Measurements from ENCODE around the gene OR5C1.

The OR5C1 gene

DNA sequence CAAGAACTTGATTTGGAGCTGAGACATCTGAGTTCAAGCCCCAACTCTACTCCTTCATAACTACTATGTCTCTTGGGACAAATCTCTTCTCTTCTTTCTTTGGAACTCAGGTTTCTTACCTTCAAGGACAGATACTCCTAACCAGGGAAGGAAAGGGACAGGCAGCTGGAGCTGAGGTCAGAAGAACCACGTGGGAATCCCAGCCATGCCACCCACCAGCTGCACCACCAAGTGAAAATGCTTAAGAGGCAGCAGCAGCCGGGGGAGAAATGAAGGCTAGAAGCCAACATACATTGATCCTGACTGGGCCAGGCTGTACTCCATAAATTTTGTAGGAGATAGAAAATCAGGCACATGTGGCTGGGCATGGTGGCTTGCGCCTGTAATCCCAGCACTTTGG, 9.6 kb upstream of the OR5C1 start:
- no peak for DNase-seq (ENCODE audit: low read depth)
- in situ Hi-C loops (cut with HindIII; ENCODE audit: low sequenced_read_pairs): no loop called here
- H3K4me3 ChIP-seq (ENCODE audit: low read depth, low read length): no peak overlapping the region
- TF ChIP-seq, protein P1, sequence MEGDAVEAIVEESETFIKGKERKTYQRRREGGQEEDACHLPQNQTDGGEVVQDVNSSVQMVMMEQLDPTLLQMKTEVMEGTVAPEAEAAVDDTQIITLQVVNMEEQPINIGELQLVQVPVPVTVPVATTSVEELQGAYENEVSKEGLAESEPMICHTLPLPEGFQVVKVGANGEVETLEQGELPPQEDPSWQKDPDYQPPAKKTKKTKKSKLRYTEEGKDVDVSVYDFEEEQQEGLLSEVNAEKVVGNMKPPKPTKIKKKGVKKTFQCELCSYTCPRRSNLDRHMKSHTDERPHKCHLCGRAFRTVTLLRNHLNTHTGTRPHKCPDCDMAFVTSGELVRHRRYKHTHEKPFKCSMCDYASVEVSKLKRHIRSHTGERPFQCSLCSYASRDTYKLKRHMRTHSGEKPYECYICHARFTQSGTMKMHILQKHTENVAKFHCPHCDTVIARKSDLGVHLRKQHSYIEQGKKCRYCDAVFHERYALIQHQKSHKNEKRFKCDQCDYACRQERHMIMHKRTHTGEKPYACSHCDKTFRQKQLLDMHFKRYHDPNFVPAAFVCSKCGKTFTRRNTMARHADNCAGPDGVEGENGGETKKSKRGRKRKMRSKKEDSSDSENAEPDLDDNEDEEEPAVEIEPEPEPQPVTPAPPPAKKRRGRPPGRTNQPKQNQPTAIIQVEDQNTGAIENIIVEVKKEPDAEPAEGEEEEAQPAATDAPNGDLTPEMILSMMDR (IDR thresholded peaks at IDR 0.05; ENCODE audit: low read depth, low read length, missing control alignments): no peak

DNA sequence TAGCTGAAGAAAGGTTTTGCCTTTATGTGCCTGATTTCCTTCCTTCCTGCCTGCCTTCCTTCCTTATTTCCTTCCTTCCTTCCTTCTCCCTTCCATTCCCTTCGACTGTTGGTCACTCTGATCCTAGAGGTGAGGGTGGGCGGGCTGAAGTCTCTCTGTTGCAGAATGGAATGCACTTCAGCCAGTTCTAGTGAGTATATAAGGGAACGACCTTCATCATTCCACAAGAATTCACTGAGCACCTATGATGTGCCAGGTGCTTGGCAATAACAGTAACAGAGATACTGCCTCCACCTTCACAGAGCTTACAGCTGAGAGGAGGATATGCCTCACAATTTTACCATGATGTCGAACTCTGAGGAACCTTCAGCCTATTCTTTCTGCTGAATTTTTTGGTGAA, 8.7 kb upstream of the OR5C1 start:
- TF ChIP-seq, protein P1 (IDR thresholded peaks at IDR 0.05; ENCODE audit: low read depth, low read length, missing control alignments): no peak
- no peak overlapping the region for H3K4me3 ChIP-seq (ENCODE audit: low read depth, low read length)
- in situ Hi-C loops (cut with HindIII; ENCODE audit: low sequenced_read_pairs): no loop called here
- no peak for DNase-seq (ENCODE audit: low read depth)

- no peak for DNase-seq (ENCODE audit: low read depth)
- no peak overlapping the region for H3K4me3 ChIP-seq (ENCODE audit: low read depth, low read length)
- TF ChIP-seq, protein P1 (IDR thresholded peaks at IDR 0.05; ENCODE audit: low read depth, low read length, missing control alignments): no peak
- in situ Hi-C loops (cut with HindIII; ENCODE audit: low sequenced_read_pairs): no loop called here
These were observed 7.1 kb upstream of the OR5C1 start for GRCh38 chr9:122781671-122782070.

DNA sequence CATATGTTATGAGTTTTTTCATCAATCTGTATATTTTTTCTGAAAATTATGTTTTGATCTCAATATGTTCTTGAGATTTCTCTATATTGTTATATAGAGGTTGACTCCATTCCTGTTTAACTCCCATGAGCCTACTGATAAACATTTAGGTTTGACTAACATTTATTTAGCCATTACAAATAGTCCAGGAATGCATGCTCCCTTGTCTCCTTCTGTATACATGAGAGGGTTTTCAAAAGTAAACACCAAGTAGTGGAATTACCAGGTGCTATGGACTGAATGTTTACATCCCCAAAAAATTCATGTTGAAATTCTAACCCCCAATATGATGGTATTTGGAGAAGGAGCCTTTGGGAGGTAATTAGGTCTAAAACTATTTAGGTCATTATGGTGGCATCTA, 3.5 kb upstream of the OR5C1 start:
- DNase-seq (ENCODE audit: low read depth): no peak
- TF ChIP-seq, protein P1 (IDR thresholded peaks at IDR 0.05; ENCODE audit: low read depth, low read length, missing control alignments): no peak

DNA sequence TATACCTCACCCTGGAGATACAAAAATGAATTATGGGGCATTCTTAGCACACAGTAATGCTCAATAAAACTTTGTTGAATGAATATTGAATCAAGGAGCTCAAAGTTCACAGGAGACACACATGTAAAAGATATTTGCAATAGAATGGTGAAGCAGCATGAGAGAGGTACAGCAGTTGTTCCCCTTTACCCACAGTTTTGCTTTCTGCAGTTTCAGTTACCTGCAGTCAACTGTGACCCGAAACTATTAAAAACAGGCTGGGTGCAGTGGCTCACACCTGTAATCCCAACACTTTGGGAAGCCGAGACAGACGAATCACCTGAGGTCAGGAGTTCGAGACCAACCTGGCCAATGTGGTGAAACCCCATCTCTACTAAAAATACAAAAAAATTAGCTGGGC, 2.4 kb upstream of the OR5C1 start:
- TF ChIP-seq, protein P1 (IDR thresholded peaks at IDR 0.05; ENCODE audit: low read depth, low read length, missing control alignments): no peak

More for the DNA sequence above, 3.5 kb upstream of the OR5C1 start:
- H3K4me3 ChIP-seq (ENCODE audit: low read depth, low read length): no peak overlapping the region
- in situ Hi-C loops (cut with HindIII; ENCODE audit: low sequenced_read_pairs): no loop called here

DNA sequence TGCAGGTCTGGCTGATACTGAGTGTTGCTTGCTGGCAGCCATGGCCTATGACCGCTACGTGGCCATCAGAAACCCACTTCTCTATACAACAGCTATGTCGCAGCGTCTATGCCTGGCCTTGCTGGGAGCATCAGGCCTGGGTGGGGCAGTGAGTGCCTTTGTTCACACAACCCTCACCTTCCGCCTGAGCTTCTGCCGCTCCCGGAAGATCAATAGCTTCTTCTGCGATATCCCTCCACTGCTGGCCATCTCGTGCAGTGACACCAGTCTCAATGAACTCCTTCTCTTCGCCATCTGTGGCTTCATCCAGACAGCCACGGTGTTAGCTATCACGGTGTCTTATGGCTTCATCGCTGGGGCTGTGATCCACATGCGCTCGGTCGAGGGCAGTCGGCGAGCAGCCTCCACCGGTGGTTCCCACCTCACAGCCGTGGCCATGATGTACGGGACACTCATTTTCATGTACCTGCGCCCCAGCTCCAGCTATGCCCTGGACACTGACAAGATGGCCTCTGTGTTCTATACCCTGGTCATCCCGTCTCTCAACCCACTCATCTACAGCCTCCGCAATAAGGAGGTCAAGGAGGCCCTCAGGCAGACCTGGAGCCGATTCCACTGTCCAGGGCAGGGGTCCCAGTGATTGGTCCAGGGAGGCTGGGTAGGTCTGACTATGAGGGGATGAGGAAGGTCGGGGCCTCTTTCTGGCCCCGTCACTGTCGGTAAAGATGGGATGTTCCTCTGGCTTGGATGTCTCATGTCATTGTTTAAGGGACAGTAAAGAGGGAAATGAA, 718 bp downstream of the OR5C1 start:
- no peak for DNase-seq (ENCODE audit: low read depth)
- TF ChIP-seq, protein P1 (IDR thresholded peaks at IDR 0.05; ENCODE audit: low read depth, low read length, missing control alignments): no peak
- H3K4me3 ChIP-seq (ENCODE audit: low read depth, low read length): no peak overlapping the region
- in situ Hi-C loops (cut with HindIII; ENCODE audit: low sequenced_read_pairs): no loop called here

More for the DNA sequence above, 2.4 kb upstream of the OR5C1 start:
- H3K4me3 ChIP-seq (ENCODE audit: low read depth, low read length): no peak overlapping the region
- in situ Hi-C loops (cut with HindIII; ENCODE audit: low sequenced_read_pairs): no loop called here
- DNase-seq (ENCODE audit: low read depth): no peak

All from astrocyte of the cerebellum (primary cell).